ENCODE measurements around the gene MRPS35.

Gene MRPS35

DNA sequence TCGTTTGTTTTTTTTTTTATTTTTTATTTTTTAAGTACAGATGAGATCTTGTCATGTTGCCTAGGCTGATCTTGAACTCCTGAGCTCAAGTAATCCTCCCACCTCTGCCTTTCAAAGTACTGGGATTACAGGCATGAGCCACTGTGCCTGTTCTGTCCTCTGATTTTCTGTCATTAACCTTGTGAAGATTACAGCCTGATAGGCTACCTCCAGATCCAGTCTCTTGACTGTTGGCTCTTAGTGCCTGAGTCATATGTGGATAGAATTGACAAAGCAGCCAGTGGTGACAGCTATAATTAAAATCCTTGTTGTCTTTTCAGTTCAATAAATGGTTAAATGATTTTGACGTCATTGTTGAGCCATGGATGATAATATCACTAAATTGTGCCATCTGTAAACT, 35.6 kb upstream of the MRPS35 start:
- DNase-seq (ENCODE audit: low spot score) = no peak
- Histone ChIP-seq H3K27ac (no peak overlapping the region), H3K4me3 (no peak overlapping the region)
- TF ChIP-seq, protein P1, sequence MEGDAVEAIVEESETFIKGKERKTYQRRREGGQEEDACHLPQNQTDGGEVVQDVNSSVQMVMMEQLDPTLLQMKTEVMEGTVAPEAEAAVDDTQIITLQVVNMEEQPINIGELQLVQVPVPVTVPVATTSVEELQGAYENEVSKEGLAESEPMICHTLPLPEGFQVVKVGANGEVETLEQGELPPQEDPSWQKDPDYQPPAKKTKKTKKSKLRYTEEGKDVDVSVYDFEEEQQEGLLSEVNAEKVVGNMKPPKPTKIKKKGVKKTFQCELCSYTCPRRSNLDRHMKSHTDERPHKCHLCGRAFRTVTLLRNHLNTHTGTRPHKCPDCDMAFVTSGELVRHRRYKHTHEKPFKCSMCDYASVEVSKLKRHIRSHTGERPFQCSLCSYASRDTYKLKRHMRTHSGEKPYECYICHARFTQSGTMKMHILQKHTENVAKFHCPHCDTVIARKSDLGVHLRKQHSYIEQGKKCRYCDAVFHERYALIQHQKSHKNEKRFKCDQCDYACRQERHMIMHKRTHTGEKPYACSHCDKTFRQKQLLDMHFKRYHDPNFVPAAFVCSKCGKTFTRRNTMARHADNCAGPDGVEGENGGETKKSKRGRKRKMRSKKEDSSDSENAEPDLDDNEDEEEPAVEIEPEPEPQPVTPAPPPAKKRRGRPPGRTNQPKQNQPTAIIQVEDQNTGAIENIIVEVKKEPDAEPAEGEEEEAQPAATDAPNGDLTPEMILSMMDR (IDR thresholded peaks at IDR 0.05) = no peak

DNA sequence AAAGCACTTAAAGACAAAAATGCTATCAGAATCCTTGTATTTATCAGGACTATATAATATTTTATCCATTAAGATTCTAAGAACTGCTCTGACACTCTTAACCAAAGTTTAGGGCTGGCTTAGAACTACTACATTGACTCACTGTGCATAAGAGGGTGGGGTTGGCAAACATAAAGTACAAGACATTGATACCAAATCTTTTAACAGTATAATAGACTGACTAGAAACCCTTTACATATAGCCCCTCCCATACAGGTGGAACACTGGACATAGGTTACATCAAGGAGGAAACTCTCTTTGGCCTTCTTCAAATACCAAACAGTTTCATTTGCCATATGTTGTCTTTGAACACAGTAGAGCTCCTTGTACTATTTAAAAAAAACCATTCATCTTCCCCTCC, 30.0 kb upstream of the MRPS35 start:
- no peak for DNase-seq (ENCODE audit: low spot score)
- H3K27ac ChIP-seq = no peak overlapping the region

DNA sequence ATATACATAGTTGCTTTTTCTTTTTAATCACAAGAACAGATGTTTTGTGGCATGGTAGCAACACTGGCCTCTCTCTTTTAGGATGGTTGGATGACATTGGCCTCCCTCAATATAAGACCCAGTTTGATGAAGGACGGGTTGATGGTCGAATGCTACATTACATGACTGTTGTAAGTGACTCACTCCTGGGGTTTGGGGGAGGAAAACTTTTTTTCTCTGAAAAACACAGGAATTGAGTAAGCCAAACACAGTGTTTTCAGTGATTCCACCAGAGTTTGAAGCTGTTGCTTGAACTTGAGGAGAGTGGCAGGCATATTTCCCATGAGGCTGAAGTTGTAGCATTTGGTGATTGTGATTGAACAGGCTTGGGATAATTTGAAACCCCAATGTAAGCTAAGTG, 28.1 kb upstream of the MRPS35 start:
- TF ChIP-seq, protein P1 (IDR thresholded peaks at IDR 0.05) = no peak
- no peak for DNase-seq (ENCODE audit: low spot score)
- H3K27ac ChIP-seq = no peak overlapping the region
- H3K4me3 ChIP-seq = no peak overlapping the region

More for the DNA sequence above, 30.0 kb upstream of the MRPS35 start:
- TF ChIP-seq, protein P1 (IDR thresholded peaks at IDR 0.05) = no peak
- H3K4me3 ChIP-seq = no peak overlapping the region

DNA sequence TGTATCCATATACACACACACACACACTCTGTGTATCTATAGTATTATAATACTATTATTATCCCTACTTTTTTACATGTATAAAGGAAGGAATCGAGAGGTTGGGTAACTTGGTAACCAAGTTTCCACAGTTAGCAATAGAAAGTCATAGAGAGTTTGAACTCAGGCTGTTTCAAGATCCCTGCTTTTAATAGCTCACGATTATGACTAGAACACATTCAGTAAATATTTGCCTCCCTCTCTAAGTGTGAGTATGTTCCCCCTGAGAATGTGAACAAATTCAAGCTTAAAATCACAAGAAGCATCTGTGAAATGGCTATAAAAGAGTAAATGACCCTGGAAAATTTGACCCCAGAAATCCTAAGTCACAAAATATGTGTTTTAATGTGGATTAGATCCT, 25.4 kb upstream of the MRPS35 start:
- TF ChIP-seq, protein P1 (IDR thresholded peaks at IDR 0.05) = no peak
- no peak for DNase-seq (ENCODE audit: low spot score)
- Histone ChIP-seq H3K4me3 (no peak overlapping the region), H3K27ac (no peak overlapping the region)

DNA sequence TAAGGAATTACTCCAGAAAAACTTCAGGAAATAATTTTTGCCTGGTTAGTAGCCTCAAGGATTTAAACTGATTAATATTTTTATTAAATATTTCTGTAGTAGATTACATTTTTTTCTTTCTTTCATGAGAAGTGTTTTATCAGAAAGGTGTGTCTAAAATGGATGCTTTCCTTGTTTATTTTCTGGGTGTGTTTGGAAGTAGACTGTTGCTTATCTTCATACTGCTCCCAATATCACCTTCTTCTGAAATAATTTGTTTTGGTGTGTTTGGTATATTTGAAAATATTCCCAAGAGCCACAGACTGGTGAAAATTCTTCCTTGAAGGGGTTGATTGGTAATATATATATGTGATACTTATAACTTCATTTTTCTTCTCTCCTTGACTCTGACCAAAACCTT, 24.5 kb upstream of the MRPS35 start:
- Histone ChIP-seq H3K27ac (no peak overlapping the region), H3K4me3 (no peak overlapping the region)
- no peak for DNase-seq (ENCODE audit: low spot score)
- TF ChIP-seq, protein P1 (IDR thresholded peaks at IDR 0.05) = no peak

DNA sequence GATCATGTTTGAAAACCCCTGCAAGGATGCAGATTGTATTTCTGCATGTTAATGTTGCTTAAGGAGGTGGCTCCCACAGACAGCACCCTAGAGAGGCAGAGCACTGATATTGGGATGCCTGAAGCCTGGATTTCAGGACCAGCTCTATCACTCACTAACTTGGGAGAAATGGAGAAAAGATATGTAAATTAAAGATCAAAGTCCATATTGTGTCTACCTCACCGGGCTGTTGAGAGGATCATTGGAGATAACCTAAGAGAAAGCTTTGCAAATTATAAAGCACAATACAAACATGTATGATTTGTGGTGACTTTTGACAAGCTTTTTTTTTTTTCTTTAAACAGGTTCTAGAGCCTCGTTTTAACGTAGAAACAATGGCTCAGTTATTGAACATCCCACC, 22.0 kb upstream of the MRPS35 start:
- H3K4me3 ChIP-seq = no peak overlapping the region
- H3K27ac ChIP-seq = no peak overlapping the region
- DNase-seq (ENCODE audit: low spot score) = no peak
- TF ChIP-seq, protein P1 (IDR thresholded peaks at IDR 0.05) = no peak

DNA sequence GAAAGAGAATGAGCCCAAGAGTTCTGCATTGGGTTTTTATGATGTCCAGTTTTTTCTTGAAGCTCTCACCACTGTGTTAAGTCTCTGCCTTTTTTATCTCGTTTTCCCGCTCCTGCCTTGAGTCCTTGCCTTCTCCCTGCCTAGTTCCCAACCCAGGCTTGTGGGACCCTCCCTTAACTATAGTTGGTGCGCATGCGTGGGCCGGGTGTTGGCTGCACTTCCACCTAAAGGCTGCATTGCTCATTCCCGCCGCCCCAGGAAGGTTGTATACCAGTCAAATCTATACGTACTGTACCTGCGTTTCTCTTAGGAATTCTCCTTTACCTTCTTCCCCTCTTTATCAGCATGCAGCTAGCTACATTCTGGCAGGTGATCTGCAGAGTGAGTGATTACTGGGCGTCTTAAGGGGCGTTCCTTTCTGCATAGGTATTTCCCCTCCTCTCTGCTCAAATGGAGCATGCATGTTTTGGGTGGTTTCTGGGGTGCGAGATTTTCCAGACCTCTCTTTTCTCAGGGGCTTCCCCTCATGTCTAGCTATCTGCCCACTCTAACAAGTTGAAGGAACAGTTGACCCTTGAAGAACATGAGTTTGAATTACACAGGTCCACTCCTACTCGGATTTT, 21.0 kb upstream of the MRPS35 start:
- no peak for DNase-seq (ENCODE audit: low spot score)
- Histone ChIP-seq H3K4me3 (no peak overlapping the region), H3K27ac (no peak overlapping the region)
- TF ChIP-seq, protein P1 (IDR thresholded peaks at IDR 0.05) = no peak
